ENCODE results near the gene NAT16. TPM values are rescaled to one million over a fixed set of nuclear protein-coding genes. Genes with fewer than 3 reads are reported as not detected.
A peak's percentile ranks its signal among the peaks of the same experiment; 100 is the strongest.

Gene NAT16
- total and polyA plus RNA-seq, 2 of the 13 experiments (the other 11 are each of a cell fraction or from before 2014, with no cell fraction given): 0.04 TPM; not detected in 1

DNA sequence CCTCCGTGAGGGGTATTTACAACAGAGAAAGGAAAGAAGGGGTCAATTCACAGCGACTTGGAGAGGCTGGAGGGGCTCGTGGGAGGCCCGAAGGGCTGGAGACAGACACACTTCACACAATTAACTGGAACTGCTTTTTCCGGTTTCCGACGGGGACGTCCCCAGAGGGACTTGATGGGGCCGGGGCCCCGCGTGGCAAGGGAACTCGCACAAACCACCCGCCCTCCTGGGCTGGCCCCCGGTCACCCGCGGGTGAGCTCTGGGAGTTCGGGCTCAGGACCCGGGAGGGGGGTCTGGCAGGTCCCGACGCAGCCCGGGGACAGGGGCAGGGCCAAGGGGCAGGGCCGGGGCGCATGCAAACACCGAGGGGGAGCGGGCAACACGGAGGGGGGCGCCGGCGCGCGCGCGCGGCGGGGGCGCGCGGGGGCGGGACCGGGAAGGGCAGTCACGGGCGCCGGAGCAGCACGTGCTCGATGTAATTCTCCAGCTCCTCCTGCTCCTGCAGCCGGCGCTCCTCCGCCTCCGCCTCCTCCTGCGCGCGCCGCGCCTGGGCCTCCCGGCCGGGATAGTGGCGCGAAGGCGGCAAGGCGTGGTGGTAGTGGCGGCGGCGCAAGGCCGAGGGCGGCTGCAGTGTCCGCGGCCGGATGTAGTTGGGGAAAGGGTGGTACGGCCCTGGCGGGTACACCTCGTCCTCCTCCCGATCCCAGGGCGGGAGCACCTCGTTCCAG, 17.4 kb downstream of the NAT16 start (continued):
- TF ChIP-seq ZKSCAN5 (CRISPR knock-in tag; IDR thresholded peaks at IDR 0.05): no peak
- no peak for TF ChIP-seq SOX5 (CRISPR knock-in tag; IDR thresholded peaks at IDR 0.05; ENCODE audit: borderline replicate concordance)
- no peak for TF ChIP-seq ATM (IDR thresholded peaks at IDR 0.05; ENCODE audit: borderline replicate concordance)
- no peak for TF ChIP-seq KLF6 (CRISPR knock-in tag; IDR thresholded peaks at IDR 0.05)
- no peak for TF ChIP-seq NKX3-1 (CRISPR knock-in tag; IDR thresholded peaks at IDR 0.05)
- no peak for TF ChIP-seq ZBTB2 (CRISPR knock-in tag; IDR thresholded peaks at IDR 0.05; ENCODE audit: low read depth)
- no peak for TF ChIP-seq ZFP37 (CRISPR knock-in tag; IDR thresholded peaks at IDR 0.05; ENCODE audit: borderline replicate concordance)
- TF ChIP-seq, protein P1, sequence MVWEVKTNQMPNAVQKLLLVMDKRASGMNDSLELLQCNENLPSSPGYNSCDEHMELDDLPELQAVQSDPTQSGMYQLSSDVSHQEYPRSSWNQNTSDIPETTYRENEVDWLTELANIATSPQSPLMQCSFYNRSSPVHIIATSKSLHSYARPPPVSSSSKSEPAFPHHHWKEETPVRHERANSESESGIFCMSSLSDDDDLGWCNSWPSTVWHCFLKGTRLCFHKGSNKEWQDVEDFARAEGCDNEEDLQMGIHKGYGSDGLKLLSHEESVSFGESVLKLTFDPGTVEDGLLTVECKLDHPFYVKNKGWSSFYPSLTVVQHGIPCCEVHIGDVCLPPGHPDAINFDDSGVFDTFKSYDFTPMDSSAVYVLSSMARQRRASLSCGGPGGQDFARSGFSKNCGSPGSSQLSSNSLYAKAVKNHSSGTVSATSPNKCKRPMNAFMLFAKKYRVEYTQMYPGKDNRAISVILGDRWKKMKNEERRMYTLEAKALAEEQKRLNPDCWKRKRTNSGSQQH (CRISPR knock-in tag; IDR thresholded peaks at IDR 0.05; ENCODE audit: low read depth): no peak
- no peak for TF ChIP-seq PRDM15 (CRISPR knock-in tag; IDR thresholded peaks at IDR 0.05)
- no peak for TF ChIP-seq HDAC1 (CRISPR knock-in tag; IDR thresholded peaks at IDR 0.05)
- TF ChIP-seq HOXA5 (CRISPR knock-in tag; IDR thresholded peaks at IDR 0.05): no peak
- no peak for TF ChIP-seq ZNF124 (CRISPR knock-in tag; IDR thresholded peaks at IDR 0.05)
- TF ChIP-seq SYNCRIP (IDR thresholded peaks at IDR 0.05; ENCODE audit: insufficient read depth, low read depth, low read length): no peak
- TF ChIP-seq GZF1 (CRISPR knock-in tag; IDR thresholded peaks at IDR 0.05): no peak
- TF ChIP-seq ZNF878 (CRISPR knock-in tag; IDR thresholded peaks at IDR 0.05): no peak
- TF ChIP-seq, protein P2, sequence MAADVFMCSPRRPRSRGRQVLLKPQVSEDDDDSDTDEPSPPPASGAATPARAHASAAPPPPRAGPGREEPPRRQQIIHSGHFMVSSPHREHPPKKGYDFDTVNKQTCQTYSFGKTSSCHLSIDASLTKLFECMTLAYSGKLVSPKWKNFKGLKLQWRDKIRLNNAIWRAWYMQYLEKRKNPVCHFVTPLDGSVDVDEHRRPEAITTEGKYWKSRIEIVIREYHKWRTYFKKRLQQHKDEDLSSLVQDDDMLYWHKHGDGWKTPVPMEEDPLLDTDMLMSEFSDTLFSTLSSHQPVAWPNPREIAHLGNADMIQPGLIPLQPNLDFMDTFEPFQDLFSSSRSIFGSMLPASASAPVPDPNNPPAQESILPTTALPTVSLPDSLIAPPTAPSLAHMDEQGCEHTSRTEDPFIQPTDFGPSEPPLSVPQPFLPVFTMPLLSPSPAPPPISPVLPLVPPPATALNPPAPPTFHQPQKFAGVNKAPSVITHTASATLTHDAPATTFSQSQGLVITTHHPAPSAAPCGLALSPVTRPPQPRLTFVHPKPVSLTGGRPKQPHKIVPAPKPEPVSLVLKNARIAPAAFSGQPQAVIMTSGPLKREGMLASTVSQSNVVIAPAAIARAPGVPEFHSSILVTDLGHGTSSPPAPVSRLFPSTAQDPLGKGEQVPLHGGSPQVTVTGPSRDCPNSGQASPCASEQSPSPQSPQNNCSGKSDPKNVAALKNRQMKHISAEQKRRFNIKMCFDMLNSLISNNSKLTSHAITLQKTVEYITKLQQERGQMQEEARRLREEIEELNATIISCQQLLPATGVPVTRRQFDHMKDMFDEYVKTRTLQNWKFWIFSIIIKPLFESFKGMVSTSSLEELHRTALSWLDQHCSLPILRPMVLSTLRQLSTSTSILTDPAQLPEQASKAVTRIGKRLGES (CRISPR knock-in tag; IDR thresholded peaks at IDR 0.05; ENCODE audit: borderline replicate concordance): no peak
- no peak for TF ChIP-seq HNRNPL (IDR thresholded peaks at IDR 0.05; ENCODE audit: low read depth, low read length)
- no peak for TF ChIP-seq ZNF251 (CRISPR knock-in tag; IDR thresholded peaks at IDR 0.05)
- TF ChIP-seq, protein P3, sequence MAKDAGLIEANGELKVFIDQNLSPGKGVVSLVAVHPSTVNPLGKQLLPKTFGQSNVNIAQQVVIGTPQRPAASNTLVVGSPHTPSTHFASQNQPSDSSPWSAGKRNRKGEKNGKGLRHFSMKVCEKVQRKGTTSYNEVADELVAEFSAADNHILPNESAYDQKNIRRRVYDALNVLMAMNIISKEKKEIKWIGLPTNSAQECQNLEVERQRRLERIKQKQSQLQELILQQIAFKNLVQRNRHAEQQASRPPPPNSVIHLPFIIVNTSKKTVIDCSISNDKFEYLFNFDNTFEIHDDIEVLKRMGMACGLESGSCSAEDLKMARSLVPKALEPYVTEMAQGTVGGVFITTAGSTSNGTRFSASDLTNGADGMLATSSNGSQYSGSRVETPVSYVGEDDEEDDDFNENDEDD (CRISPR knock-in tag; IDR thresholded peaks at IDR 0.05; ENCODE audit: borderline replicate concordance): peak; percentile 48; the same call in 1 of the 2 replicates
- TF ChIP-seq ZZZ3 (CRISPR knock-in tag; IDR thresholded peaks at IDR 0.05; ENCODE audit: borderline replicate concordance): no peak
